Liver (tissue), 3 donors: ENCODE results near the gene RMND1.

Experiments used
- FOXA1 ChIP-seq: IDR thresholded peaks from 2 replicates; pipeline ENCODE4 v1.6.1; 2016; ENCODE audit warnings: antibody characterized with exemption
- FOXA2 ChIP-seq: IDR thresholded peaks from 2 replicates; pipeline ENCODE4 v1.6.1; 2016; ENCODE audit warnings: antibody characterized with exemption
- RAD21 ChIP-seq, 2 donors: IDR thresholded peaks; 2 replicates each; pipeline ENCODE4 v1.6.1; 2016; ENCODE audit warnings: antibody characterized with exemption in 2 of 2, mild to moderate bottlenecking in 2 of 2
- RXRA ChIP-seq, 2 donors: IDR thresholded peaks; 2 replicates each; pipeline ENCODE4 v1.6.1; 2017 to 2018; ENCODE audit warnings: antibody characterized with exemption in 2 of 2, mild to moderate bottlenecking in 1 of 2
- SP1 ChIP-seq: IDR thresholded peaks from 2 replicates; pipeline ENCODE4 v1.6.1; 2018; ENCODE audit warnings: antibody characterized with exemption, mild to moderate bottlenecking
- YY1 ChIP-seq: IDR thresholded peaks from 2 replicates; pipeline ENCODE4 v1.6.1; 2016; ENCODE audit warnings: antibody characterized with exemption, mild to moderate bottlenecking
- TF ChIP-seq, protein P1 (sequence below): fragments of 150-350 bp; IDR thresholded peaks from 2 replicates; pipeline ENCODE4 v1.5.1; 2017; ENCODE audit warnings: improper control_type of control experiment, low read depth, low read length; ENCODE audit not compliant: missing input control
- TF ChIP-seq, protein P2 (sequence below): IDR thresholded peaks from 2 replicates; pipeline ENCODE4 v1.6.1; 2016; ENCODE audit warnings: antibody characterized with exemption
- TF ChIP-seq, protein P3 (sequence below): IDR thresholded peaks from 2 replicates; pipeline ENCODE4 v1.6.1; 2016; ENCODE audit warnings: antibody characterized with exemption
- TF ChIP-seq, protein P4 (sequence below): IDR thresholded peaks from 2 replicates; pipeline ENCODE4 v1.6.1; 2016; ENCODE audit warnings: antibody characterized with exemption
- TF ChIP-seq, protein P5 (sequence below): IDR thresholded peaks from 2 replicates; pipeline ENCODE4 v1.6.1; 2016; ENCODE audit warnings: antibody characterized with exemption, mild to moderate bottlenecking
- donor health status: healthy.
- donor health status: healthy.

DNA sequence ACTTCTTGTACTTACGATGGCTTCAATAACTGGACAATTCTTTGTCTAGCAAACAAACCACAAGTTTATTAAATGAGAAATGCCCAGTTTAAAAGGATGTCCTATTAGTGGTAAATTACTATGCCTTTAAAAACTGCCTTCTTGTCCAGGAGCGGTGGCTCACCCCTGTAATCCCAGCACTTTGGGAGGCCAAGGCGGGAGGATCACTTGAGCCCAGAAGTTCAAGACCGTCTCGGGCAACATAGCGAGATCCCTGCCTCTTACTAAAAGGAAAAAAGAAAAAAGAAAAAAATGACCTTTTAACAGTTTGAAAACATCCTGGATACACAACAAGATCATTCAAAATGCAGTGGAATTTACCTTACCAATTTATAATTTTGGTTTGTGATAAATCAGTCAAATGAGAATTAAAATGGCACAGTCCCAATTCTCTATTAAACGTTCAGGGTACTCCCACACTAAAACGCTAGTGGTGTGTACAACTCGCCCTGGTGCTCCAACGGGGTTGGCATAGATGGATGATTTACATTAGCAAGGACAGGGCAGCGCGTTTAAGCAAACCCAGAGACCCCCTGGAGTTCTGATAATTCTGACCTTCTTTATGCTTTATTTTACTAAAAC, 62.8 kb downstream of the RMND1 start:
- TF ChIP-seq, protein P1, sequence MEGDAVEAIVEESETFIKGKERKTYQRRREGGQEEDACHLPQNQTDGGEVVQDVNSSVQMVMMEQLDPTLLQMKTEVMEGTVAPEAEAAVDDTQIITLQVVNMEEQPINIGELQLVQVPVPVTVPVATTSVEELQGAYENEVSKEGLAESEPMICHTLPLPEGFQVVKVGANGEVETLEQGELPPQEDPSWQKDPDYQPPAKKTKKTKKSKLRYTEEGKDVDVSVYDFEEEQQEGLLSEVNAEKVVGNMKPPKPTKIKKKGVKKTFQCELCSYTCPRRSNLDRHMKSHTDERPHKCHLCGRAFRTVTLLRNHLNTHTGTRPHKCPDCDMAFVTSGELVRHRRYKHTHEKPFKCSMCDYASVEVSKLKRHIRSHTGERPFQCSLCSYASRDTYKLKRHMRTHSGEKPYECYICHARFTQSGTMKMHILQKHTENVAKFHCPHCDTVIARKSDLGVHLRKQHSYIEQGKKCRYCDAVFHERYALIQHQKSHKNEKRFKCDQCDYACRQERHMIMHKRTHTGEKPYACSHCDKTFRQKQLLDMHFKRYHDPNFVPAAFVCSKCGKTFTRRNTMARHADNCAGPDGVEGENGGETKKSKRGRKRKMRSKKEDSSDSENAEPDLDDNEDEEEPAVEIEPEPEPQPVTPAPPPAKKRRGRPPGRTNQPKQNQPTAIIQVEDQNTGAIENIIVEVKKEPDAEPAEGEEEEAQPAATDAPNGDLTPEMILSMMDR = no peak
- TF ChIP-seq, protein P2, sequence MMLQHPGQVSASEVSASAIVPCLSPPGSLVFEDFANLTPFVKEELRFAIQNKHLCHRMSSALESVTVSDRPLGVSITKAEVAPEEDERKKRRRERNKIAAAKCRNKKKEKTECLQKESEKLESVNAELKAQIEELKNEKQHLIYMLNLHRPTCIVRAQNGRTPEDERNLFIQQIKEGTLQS = no peak
- TF ChIP-seq YY1 = no peak
- no peak for TF ChIP-seq RAD21 (IDR thresholded peaks at IDR 0.05)
- TF ChIP-seq, protein P3, sequence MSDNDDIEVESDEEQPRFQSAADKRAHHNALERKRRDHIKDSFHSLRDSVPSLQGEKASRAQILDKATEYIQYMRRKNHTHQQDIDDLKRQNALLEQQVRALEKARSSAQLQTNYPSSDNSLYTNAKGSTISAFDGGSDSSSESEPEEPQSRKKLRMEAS = no peak
- TF ChIP-seq FOXA2 = no peak
- no peak for TF ChIP-seq RXRA (IDR thresholded peaks at IDR 0.05)
- TF ChIP-seq, protein P4, sequence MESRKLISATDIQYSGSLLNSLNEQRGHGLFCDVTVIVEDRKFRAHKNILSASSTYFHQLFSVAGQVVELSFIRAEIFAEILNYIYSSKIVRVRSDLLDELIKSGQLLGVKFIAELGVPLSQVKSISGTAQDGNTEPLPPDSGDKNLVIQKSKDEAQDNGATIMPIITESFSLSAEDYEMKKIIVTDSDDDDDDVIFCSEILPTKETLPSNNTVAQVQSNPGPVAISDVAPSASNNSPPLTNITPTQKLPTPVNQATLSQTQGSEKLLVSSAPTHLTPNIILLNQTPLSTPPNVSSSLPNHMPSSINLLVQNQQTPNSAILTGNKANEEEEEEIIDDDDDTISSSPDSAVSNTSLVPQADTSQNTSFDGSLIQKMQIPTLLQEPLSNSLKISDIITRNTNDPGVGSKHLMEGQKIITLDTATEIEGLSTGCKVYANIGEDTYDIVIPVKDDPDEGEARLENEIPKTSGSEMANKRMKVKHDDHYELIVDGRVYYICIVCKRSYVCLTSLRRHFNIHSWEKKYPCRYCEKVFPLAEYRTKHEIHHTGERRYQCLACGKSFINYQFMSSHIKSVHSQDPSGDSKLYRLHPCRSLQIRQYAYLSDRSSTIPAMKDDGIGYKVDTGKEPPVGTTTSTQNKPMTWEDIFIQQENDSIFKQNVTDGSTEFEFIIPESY = no peak
- no peak for TF ChIP-seq FOXA1
- TF ChIP-seq SP1 = no peak
- TF ChIP-seq, protein P5, sequence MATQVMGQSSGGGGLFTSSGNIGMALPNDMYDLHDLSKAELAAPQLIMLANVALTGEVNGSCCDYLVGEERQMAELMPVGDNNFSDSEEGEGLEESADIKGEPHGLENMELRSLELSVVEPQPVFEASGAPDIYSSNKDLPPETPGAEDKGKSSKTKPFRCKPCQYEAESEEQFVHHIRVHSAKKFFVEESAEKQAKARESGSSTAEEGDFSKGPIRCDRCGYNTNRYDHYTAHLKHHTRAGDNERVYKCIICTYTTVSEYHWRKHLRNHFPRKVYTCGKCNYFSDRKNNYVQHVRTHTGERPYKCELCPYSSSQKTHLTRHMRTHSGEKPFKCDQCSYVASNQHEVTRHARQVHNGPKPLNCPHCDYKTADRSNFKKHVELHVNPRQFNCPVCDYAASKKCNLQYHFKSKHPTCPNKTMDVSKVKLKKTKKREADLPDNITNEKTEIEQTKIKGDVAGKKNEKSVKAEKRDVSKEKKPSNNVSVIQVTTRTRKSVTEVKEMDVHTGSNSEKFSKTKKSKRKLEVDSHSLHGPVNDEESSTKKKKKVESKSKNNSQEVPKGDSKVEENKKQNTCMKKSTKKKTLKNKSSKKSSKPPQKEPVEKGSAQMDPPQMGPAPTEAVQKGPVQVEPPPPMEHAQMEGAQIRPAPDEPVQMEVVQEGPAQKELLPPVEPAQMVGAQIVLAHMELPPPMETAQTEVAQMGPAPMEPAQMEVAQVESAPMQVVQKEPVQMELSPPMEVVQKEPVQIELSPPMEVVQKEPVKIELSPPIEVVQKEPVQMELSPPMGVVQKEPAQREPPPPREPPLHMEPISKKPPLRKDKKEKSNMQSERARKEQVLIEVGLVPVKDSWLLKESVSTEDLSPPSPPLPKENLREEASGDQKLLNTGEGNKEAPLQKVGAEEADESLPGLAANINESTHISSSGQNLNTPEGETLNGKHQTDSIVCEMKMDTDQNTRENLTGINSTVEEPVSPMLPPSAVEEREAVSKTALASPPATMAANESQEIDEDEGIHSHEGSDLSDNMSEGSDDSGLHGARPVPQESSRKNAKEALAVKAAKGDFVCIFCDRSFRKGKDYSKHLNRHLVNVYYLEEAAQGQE = no peak
